Gastroesophageal sphincter (tissue), 3 donors: ENCODE data around the gene KCNIP3.

Source experiments
- EP300 ChIP-seq: sonication (generic); formaldehyde crosslinking; IDR thresholded peaks from one replicate; pipeline ENCODE4 v1.6.1; 2017; ENCODE audit warnings: antibody characterized with exemption, mild to moderate bottlenecking
- POLR2A ChIP-seq, 2 donors: fragments of 450-650 bp; IDR thresholded peaks; one replicate each; pipeline ENCODE4 v1.6.1; 2017; ENCODE audit warnings: antibody characterized with exemption in 2 of 2, mild to moderate bottlenecking in 2 of 2, moderate library complexity in 1 of 2
- POLR2AphosphoS5 ChIP-seq: sonication (generic); formaldehyde crosslinking; IDR thresholded peaks from one replicate; pipeline ENCODE4 v1.6.1; 2017; ENCODE audit warnings: antibody characterized with exemption
- TF ChIP-seq, protein P1 (sequence below), 4 experiments: fragments of 200-600 bp in 2 of 4; fragments of 450-650 bp in 2 of 4; sonication (generic) in 1 of 4; IDR thresholded peaks; one replicate each; pipeline ENCODE4 v1.5.1; 2017 to 2019; ENCODE audit warnings: antibody characterized with exemption in 4 of 4, mild to moderate bottlenecking in 2 of 4, moderate library complexity in 2 of 4

DNA sequence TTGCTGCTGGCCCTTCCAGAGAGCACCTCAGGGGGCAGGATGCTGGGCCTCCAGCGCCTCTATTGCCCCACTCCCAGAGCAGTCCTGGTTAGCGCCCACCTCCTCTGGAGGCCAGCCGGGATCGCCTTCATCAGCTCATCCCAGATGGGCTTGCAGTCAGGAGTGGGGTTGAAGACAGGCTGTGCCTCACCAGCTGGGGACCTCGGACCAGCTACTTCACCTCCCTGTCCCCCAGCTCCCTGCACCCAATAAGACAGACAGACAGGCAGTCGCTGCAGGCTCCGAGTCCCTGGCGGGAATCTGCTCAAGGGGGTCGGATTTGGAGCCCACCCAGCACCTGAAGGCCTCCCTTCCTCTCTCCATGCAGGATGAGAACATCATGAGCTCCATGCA lies 86.5 kb downstream of the KCNIP3 start:
- TF ChIP-seq, protein P1, sequence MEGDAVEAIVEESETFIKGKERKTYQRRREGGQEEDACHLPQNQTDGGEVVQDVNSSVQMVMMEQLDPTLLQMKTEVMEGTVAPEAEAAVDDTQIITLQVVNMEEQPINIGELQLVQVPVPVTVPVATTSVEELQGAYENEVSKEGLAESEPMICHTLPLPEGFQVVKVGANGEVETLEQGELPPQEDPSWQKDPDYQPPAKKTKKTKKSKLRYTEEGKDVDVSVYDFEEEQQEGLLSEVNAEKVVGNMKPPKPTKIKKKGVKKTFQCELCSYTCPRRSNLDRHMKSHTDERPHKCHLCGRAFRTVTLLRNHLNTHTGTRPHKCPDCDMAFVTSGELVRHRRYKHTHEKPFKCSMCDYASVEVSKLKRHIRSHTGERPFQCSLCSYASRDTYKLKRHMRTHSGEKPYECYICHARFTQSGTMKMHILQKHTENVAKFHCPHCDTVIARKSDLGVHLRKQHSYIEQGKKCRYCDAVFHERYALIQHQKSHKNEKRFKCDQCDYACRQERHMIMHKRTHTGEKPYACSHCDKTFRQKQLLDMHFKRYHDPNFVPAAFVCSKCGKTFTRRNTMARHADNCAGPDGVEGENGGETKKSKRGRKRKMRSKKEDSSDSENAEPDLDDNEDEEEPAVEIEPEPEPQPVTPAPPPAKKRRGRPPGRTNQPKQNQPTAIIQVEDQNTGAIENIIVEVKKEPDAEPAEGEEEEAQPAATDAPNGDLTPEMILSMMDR (IDR thresholded peaks at IDR 0.05), result no peak
- TF ChIP-seq POLR2AphosphoS5, result no peak
- no peak for TF ChIP-seq POLR2A (IDR thresholded peaks at IDR 0.05)
- no peak for TF ChIP-seq EP300
